Keratinocyte (primary cell): Measurements from ENCODE around the gene DLG2. TPM values are rescaled to one million over a fixed set of nuclear protein-coding genes. Genes with fewer than 3 reads are reported as not detected.

Experiments used
- DNase-seq: peaks from one replicate; pipeline ENCODE4 v3.0.0-alpha.2; 2011; ENCODE audit warnings: low read depth, missing footprints, low spot score
- FAIRE-seq: peaks from 2 replicates; lab custom pipeline; 2011; peaks lifted over from hg19 to GRCh38; lab: Jason Lieb, UNC
- H2AFZ ChIP-seq: 2 replicates; pipeline ENCODE4 v1.6.0; 2012; ENCODE audit warnings: low read length, control low read depth, inconsistent platforms; ENCODE audit not compliant: control insufficient read depth
- H3K27ac ChIP-seq: 2 replicates; pipeline ENCODE4 v1.5.1; 2011; ENCODE audit warnings: low read length; ENCODE audit not compliant: control insufficient read depth, insufficient read depth
- H3K27me3 ChIP-seq: 3 replicates; pipeline ENCODE4 v1.6.0; 2011; ENCODE audit warnings: low read length; ENCODE audit not compliant: control insufficient read depth, insufficient read depth; ENCODE audit errors: extremely low read depth
- H3K36me3 ChIP-seq, 2 experiments: 2 replicates in 1 of 2; 3 replicates in 1 of 2; pipeline ENCODE4 v1.5.1; 2011; ENCODE audit warnings: low read length in 2 of 2, mild to moderate bottlenecking in 1 of 2; ENCODE audit not compliant: control insufficient read depth in 2 of 2, insufficient read depth in 2 of 2; ENCODE audit errors: extremely low read depth in 1 of 2
- H3K4me1 ChIP-seq: 3 replicates; pipeline ENCODE4 v1.5.1; 2011; ENCODE audit warnings: low read length; ENCODE audit not compliant: control insufficient read depth, insufficient read depth; ENCODE audit errors: extremely low read depth
- H3K4me2 ChIP-seq: 3 replicates; pipeline ENCODE4 v1.6.0; 2011; ENCODE audit warnings: low read depth, low read length; ENCODE audit not compliant: control insufficient read depth, insufficient read depth; ENCODE audit errors: extremely low read depth
- H3K4me3 ChIP-seq, 3 experiments: fragments of 200-600 bp in 1 of 3; sonication (generic) in 1 of 3; 2 replicates in 2 of 3; 3 replicates in 1 of 3; pipeline ENCODE4 v1.5.1; 2011 to 2016; ENCODE audit warnings: low read length in 3 of 3, mild to moderate bottlenecking in 3 of 3, control low read depth in 2 of 3, inconsistent platforms in 1 of 3, low read depth in 1 of 3, mixed read lengths in 1 of 3, mixed run types in 1 of 3, moderate library complexity in 1 of 3; ENCODE audit not compliant: control insufficient read depth in 2 of 3, insufficient read depth in 2 of 3; ENCODE audit errors: extremely low read depth in 1 of 3
- H3K79me2 ChIP-seq: 2 replicates; pipeline ENCODE4 v1.6.0; 2012; ENCODE audit warnings: low read length; ENCODE audit not compliant: control insufficient read depth, insufficient read depth
- H3K9ac ChIP-seq: 3 replicates; pipeline ENCODE4 v1.6.0; 2011; ENCODE audit warnings: low read length; ENCODE audit not compliant: control insufficient read depth, insufficient read depth; ENCODE audit errors: extremely low read depth
- H3K9me1 ChIP-seq: 3 replicates; pipeline ENCODE4 v1.6.0; 2011; ENCODE audit warnings: low read length; ENCODE audit not compliant: control insufficient read depth, insufficient read depth; ENCODE audit errors: extremely low read depth
- H3K9me3 ChIP-seq: 2 replicates; pipeline ENCODE4 v1.5.1; 2012; ENCODE audit warnings: low read depth, low read length; ENCODE audit not compliant: control insufficient read depth
- H4K20me1 ChIP-seq: 3 replicates; pipeline ENCODE4 v1.6.0; 2011; ENCODE audit warnings: low read length; ENCODE audit not compliant: control insufficient read depth, insufficient read depth; ENCODE audit errors: extremely low read depth
- CTCF ChIP-seq, 3 experiments: IDR thresholded peaks in 1 of 3; conservative IDR thresholded peaks in 1 of 3; optimal IDR thresholded peaks in 1 of 3; 2 replicates in 2 of 3; 3 replicates in 1 of 3; pipeline versions ENCODE3 to v1.5.1; 2011; ENCODE audit warnings: low read length in 3 of 3, mild to moderate bottlenecking in 3 of 3, moderate library complexity in 2 of 3, control low read depth in 1 of 3, inconsistent platforms in 1 of 3; ENCODE audit not compliant: insufficient read depth in 2 of 3; ENCODE audit errors: extremely low read depth in 1 of 3
- EZH2 ChIP-seq: IDR thresholded peaks from one replicate; pipeline ENCODE4 v1.6.1; 2012; ENCODE audit warnings: inconsistent platforms, mild to moderate bottlenecking, low read length, moderate library complexity
- dilution Hi-C: fragments of 300-500 bp; cut with MboI; formaldehyde crosslinking; loops from one replicate; pipeline ENCODE4 v1.7.0; 2020; ENCODE audit warnings: low sequenced_read_pairs; ENCODE audit not compliant: extremely low pct_ligation_motif_present
- polyA plus RNA-seq, 5 experiments: library from polyadenylated mRNA; depleted of rRNA in 3 of 5; stranded (reverse) in 3 of 5; stranded (forward) in 1 of 5; unstranded in 1 of 5; fragments of >200 nt; gene quantifications; 1 replicate in 1 of 5; 2 replicates in 3 of 5; 3 replicates in 1 of 5; pipeline versions ENCODE4 v1.2.1 to v1.2.3, GENCODE V29; 2011 to 2012; ENCODE audit warnings: missing spikeins in 2 of 5, low read depth in 1 of 5, low replicate concordance in 1 of 5

The DLG2 gene
- polyA plus RNA-seq, 1 donor (not counting 4 experiments of a cell fraction or from before 2014, with no cell fraction given): 0.55 TPM

- no peaks in the 10 kb centered on the region for H3K9me1 ChIP-seq
- no peaks in the 10 kb centered on the region for H3K79me2 ChIP-seq
- H4K20me1 ChIP-seq: no peaks in the 10 kb centered on the region
- FAIRE-seq: no peak
- dilution Hi-C loops: no loop called here
- no peak overlapping the region for H3K4me2 ChIP-seq
- no peaks in the 10 kb centered on the region for H3K27me3 ChIP-seq
- TF ChIP-seq EZH2: no peak
- TF ChIP-seq CTCF (optimal IDR thresholded peaks at IDR 0.05 in 1 of 3, IDR thresholded peaks at IDR 0.05 in 1 of 3, conservative IDR thresholded peaks at IDR 0.05 in 1 of 3; ENCODE audit: extremely low read depth in 1 of 3, insufficient read depth in 2 of 3, low read length in 3 of 3): no peak
- no peak overlapping the region for H3K27ac ChIP-seq
- DNase-seq: no peak
- H3K4me3 ChIP-seq: no peak overlapping the region
- no peaks in the 10 kb centered on the region for H3K4me1 ChIP-seq
- H2AFZ ChIP-seq: no peak overlapping the region
- no peaks in the 10 kb centered on the region for H3K9me3 ChIP-seq
- no peak overlapping the region for H3K9ac ChIP-seq
- no peaks in the 10 kb centered on the region for H3K36me3 ChIP-seq
These were observed 1555.3 kb downstream of the DLG2 start for GRCh38 chr11:84071851-84072250.

DNA sequence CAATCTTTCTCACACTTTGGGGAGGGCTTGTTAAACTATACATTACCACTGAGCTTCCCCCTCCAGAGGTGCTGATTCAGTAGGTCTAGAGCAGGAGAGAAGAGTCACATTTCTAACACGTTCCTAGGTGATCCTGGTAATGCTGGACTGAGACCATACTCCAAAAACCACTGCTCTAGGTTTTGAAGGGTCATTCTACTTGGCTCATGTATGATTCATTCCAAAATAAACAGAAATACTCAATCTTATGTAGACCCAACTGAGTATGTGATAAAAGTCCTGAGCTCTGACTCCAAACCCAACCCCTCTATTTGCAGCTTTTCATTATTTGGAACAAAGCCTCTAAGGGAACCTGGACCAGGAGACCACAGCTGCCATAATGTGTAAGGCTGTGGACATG, 1558.1 kb downstream of the DLG2 start:
- Histone ChIP-seq H3K79me2 (no peaks in the 10 kb centered on the region), H3K27me3 (no peaks in the 10 kb centered on the region), H3K4me3 (no peak overlapping the region), H3K36me3 (no peaks in the 10 kb centered on the region), H2AFZ (no peak overlapping the region), H3K9me1 (no peaks in the 10 kb centered on the region), H3K27ac (no peak overlapping the region), H3K4me2 (no peak overlapping the region), H3K9me3 (no peaks in the 10 kb centered on the region), H4K20me1 (no peaks in the 10 kb centered on the region), H3K9ac (no peak overlapping the region), H3K4me1 (no peaks in the 10 kb centered on the region)
- dilution Hi-C loops: no loop called here
- TF ChIP-seq EZH2 (no peak), CTCF (optimal IDR thresholded peaks at IDR 0.05 in 1 of 3, IDR thresholded peaks at IDR 0.05 in 1 of 3, conservative IDR thresholded peaks at IDR 0.05 in 1 of 3; ENCODE audit: extremely low read depth in 1 of 3, insufficient read depth in 2 of 3, low read length in 3 of 3) (no peak)
- FAIRE-seq (no peak), DNase-seq (no peak)
